IMR-90 (cell line): ENCODE measurements around the gene RGS10. TPM values are rescaled to one million over a fixed set of nuclear protein-coding genes. Genes with fewer than 3 reads are reported as not detected.

Experiments used
- ATAC-seq: fragments of 200-7000 bp; cut with Tn5 transposase; 2 replicates; pipeline ENCODE4 v1.9.1; 2020; ENCODE audit warnings: low read depth, mild to moderate bottlenecking, moderate library complexity
- BruUV-seq: library from RNA; stranded (reverse); fragments of 400-500 nt; replicated peaks from 2 replicates; lab custom pipeline; 2021; lab: Mats Ljungman, UMichigan
- CTCF ChIA-PET: fragments of 300-600 bp; formaldehyde crosslinking; extraction: SDS; loops from one replicate; lab custom pipeline; 2021; ENCODE audit warnings: antibody characterized with exemption; lab: Yijun Ruan, JAX
- POLR2A ChIA-PET: fragments of 300-600 bp; sonication (Branson Sonifier 250); formaldehyde crosslinking; loops from one replicate; lab custom pipeline; 2022; ENCODE audit warnings: antibody characterized with exemption; ENCODE audit not compliant: unreplicated experiment; lab: Charles Lee
- DNase-seq: peaks from one replicate; pipeline ENCODE4 v3.0.0; 2013
- H2AFZ ChIP-seq: replicated peaks from 2 replicates; pipeline ENCODE3; 2013; ENCODE audit warnings: low read length, mild to moderate bottlenecking; ENCODE audit not compliant: poor library complexity
- H2AK5ac ChIP-seq: 2 replicates; pipeline ENCODE4 v1.6.1; 2013; ENCODE audit warnings: low read depth, low read length, inconsistent platforms
- H2AK9ac ChIP-seq: replicated peaks from 2 replicates; pipeline ENCODE3; 2013; ENCODE audit warnings: mild to moderate bottlenecking, low read depth, low read length, moderate library complexity; ENCODE audit not compliant: poor library complexity
- H2BK120ac ChIP-seq: 2 replicates; pipeline ENCODE4 v1.6.1; 2013; ENCODE audit warnings: low read depth, low read length, inconsistent platforms
- H2BK15ac ChIP-seq: 3 replicates; pipeline ENCODE4 v1.6.1; 2013; ENCODE audit warnings: low read depth, low read length, inconsistent platforms
- H2BK20ac ChIP-seq: 2 replicates; pipeline ENCODE4 v1.6.1; 2013; ENCODE audit warnings: low read depth, mild to moderate bottlenecking, inconsistent platforms, low read length, moderate library complexity
- H2BK5ac ChIP-seq: 2 replicates; pipeline ENCODE4 v1.6.1; 2013; ENCODE audit warnings: mild to moderate bottlenecking, low read depth, low read length, inconsistent platforms; ENCODE audit not compliant: poor library complexity, severe bottlenecking
- H3K14ac ChIP-seq: replicated peaks from 2 replicates; pipeline ENCODE4 v1.6.1; 2013; ENCODE audit warnings: low read depth, low read length, inconsistent platforms
- H3K18ac ChIP-seq: 2 replicates; pipeline ENCODE4 v1.6.1; 2013; ENCODE audit warnings: low read depth, low read length, control low read depth
- H3K23ac ChIP-seq: 2 replicates; pipeline ENCODE4 v1.6.1; 2013; ENCODE audit warnings: low read depth, low read length, inconsistent platforms
- H3K27ac ChIP-seq: 2 replicates; pipeline ENCODE4 v1.5.1; 2013; ENCODE audit warnings: mild to moderate bottlenecking, control low read depth, low read length; ENCODE audit not compliant: insufficient read depth
- H3K27me3 ChIP-seq: 2 replicates; pipeline ENCODE4 v1.6.1; 2013; ENCODE audit warnings: low read length; ENCODE audit not compliant: control insufficient read depth, insufficient read depth
- H3K36me3 ChIP-seq: 2 replicates; pipeline ENCODE4 v1.6.1; 2013; ENCODE audit warnings: low read length, mixed read lengths; ENCODE audit not compliant: control insufficient read depth, insufficient read depth
- H3K4ac ChIP-seq: 2 replicates; pipeline ENCODE4 v1.6.1; 2013; ENCODE audit warnings: low read depth, low read length, inconsistent platforms
- H3K4me1 ChIP-seq: 2 replicates; pipeline ENCODE4 v1.6.1; 2013; ENCODE audit warnings: low read length, mixed read lengths; ENCODE audit not compliant: control insufficient read depth, insufficient read depth
- H3K4me2 ChIP-seq: 2 replicates; pipeline ENCODE4 v1.6.1; 2013; ENCODE audit warnings: low read depth, mild to moderate bottlenecking, control low read depth, low read length, moderate library complexity
- H3K4me3 ChIP-seq: 2 replicates; pipeline ENCODE4 v1.5.1; 2013; ENCODE audit warnings: low read depth, mild to moderate bottlenecking, control low read depth, low read length, moderate library complexity; ENCODE audit not compliant: insufficient read depth
- H3K56ac ChIP-seq: 2 replicates; pipeline ENCODE4 v1.6.1; 2013; ENCODE audit warnings: low read length, inconsistent platforms; ENCODE audit not compliant: insufficient read depth; ENCODE audit errors: extremely low read depth
- H3K79me1 ChIP-seq, 2 experiments: 2 replicates each; pipeline ENCODE4 v1.6.1; 2013; ENCODE audit warnings: low read length in 2 of 2, inconsistent platforms in 1 of 2, low read depth in 1 of 2
- H3K9ac ChIP-seq: 2 replicates; pipeline ENCODE4 v1.6.1; 2013; ENCODE audit warnings: low read depth, low read length, control low read depth
- H3K9me1 ChIP-seq: 2 replicates; pipeline ENCODE4 v1.6.1; 2013; ENCODE audit warnings: low read length, inconsistent platforms; ENCODE audit not compliant: insufficient read depth
- H3K9me3 ChIP-seq: 2 replicates; pipeline ENCODE4 v1.6.1; 2013; ENCODE audit warnings: low read length; ENCODE audit not compliant: control insufficient read depth, insufficient read depth
- H4K20me1 ChIP-seq: 2 replicates; pipeline ENCODE4 v1.6.1; 2013; ENCODE audit warnings: low read length, inconsistent platforms; ENCODE audit not compliant: insufficient read depth
- H4K5ac ChIP-seq: 2 replicates; pipeline ENCODE4 v1.6.1; 2013; ENCODE audit warnings: mild to moderate bottlenecking, low read depth, low read length, control low read depth
- H4K8ac ChIP-seq, 2 experiments: 2 replicates each; pipeline ENCODE4 v1.6.1; 2013; ENCODE audit warnings: low read depth in 2 of 2, low read length in 2 of 2, control low read depth in 1 of 2, inconsistent platforms in 1 of 2
- H4K91ac ChIP-seq: 2 replicates; pipeline ENCODE4 v1.6.1; 2013; ENCODE audit warnings: low read depth, low read length, inconsistent platforms; ENCODE audit not compliant: insufficient read depth
- CEBPB ChIP-seq: IDR thresholded peaks from 2 replicates; pipeline ENCODE4 v1.6.1; 2012; ENCODE audit warnings: low read depth, low read length, improper control_type of control experiment
- FOS ChIP-seq: fragments of 150-350 bp; IDR thresholded peaks from 2 replicates; pipeline ENCODE4 v1.6.1; 2016; ENCODE audit warnings: low read depth, low read length
- MAZ ChIP-seq: IDR thresholded peaks from 2 replicates; pipeline ENCODE4 v1.6.1; 2012; ENCODE audit warnings: low read depth, mild to moderate bottlenecking, low read length, improper control_type of control experiment, moderate library complexity, borderline replicate concordance
- POLR2A ChIP-seq: IDR thresholded peaks from 2 replicates; pipeline ENCODE4 v1.6.1; 2012; ENCODE audit warnings: mild to moderate bottlenecking, low read depth, low read length
- RAD21 ChIP-seq: IDR thresholded peaks from 2 replicates; pipeline ENCODE4 v1.6.1; 2012; ENCODE audit warnings: low read length, improper control_type of control experiment
- RCOR1 ChIP-seq: IDR thresholded peaks from 2 replicates; pipeline ENCODE4 v1.6.1; 2012; ENCODE audit warnings: mild to moderate bottlenecking, low read length, improper control_type of control experiment; ENCODE audit not compliant: insufficient replicate concordance
- SMC3 ChIP-seq: fragments of 150-350 bp; IDR thresholded peaks from 2 replicates; pipeline ENCODE4 v1.6.1; 2016; ENCODE audit warnings: low read depth, mild to moderate bottlenecking, antibody characterized with exemption, low read length, moderate library complexity
- WGBS, 2 experiments: methylation state at CpG; one replicate each; pipeline versions ENCODE4 v1.1.5 to v1.1.7; 2013; ENCODE audit warnings: missing lambda C conversion rate in 2 of 2; ENCODE audit not compliant: insufficient read length in 1 of 2; ENCODE audit errors: extremely low coverage in 2 of 2; 5-methylcytosine and 5-hydroxymethylcytosine counted together
- dilution Hi-C: fragments of 300-500 bp; cut with HindIII; formaldehyde crosslinking; loops from one replicate; pipeline ENCODE4 v1.14.3; 2018; ENCODE audit warnings: low sequenced_read_pairs; ENCODE audit not compliant: unreplicated experiment
- in situ Hi-C: fragments of 300-500 bp; cut with MboI; formaldehyde crosslinking; loops from 3 replicates; pipeline ENCODE4 v1.14.3; 2019; ENCODE audit warnings: low sequenced_read_pairs, inconsistent platforms, mixed read lengths
- intact Hi-C: fragments of 100-400 bp; cut with micrococcal nuclease; formaldehyde crosslinking; loops from 2 replicates; pipeline ENCODE4 v1.10.0; 2022
- polyA plus RNA-seq, 3 experiments: library from polyadenylated mRNA; depleted of rRNA; stranded (reverse); fragments of >200 nt; gene quantifications; 2 replicates each; pipeline ENCODE4 v1.2.3, GENCODE V29; 2012; ENCODE audit warnings: low replicate concordance in 1 of 3
- total RNA-seq: library from RNA; depleted of rRNA; stranded (reverse); fragments of >200 nt; gene quantifications from 2 replicates; pipeline ENCODE4 v1.2.3, GENCODE V29; 2012

RGS10 gene
- total and polyA plus RNA-seq, 2 of the 4 experiments (the other 2 are of a cell fraction): 35.3 to 89.7 TPM

- H3K79me1 ChIP-seq: no peaks in the 10 kb centered on the region
- no peak overlapping the region for H2AFZ ChIP-seq
- H4K8ac ChIP-seq: no peak overlapping the region
- no peak overlapping the region for H3K23ac ChIP-seq
- no peak overlapping the region for H2AK5ac ChIP-seq
- no peak overlapping the region for H3K4me2 ChIP-seq
- no peak overlapping the region for H2AK9ac ChIP-seq
- H4K91ac ChIP-seq: no peak overlapping the region
- no peaks in the 10 kb centered on the region for H4K20me1 ChIP-seq
- H3K9me3 ChIP-seq: peaks cover 8% of the 10 kb centered on the region
- in situ Hi-C loops (no loop called here), intact Hi-C loops (no loop called here), dilution Hi-C loops (no loop called here)
- H3K36me3 ChIP-seq: no peaks in the 10 kb centered on the region
- H2BK5ac ChIP-seq: no peak overlapping the region
- ATAC-seq (no peak), DNase-seq (no peak)
- WGBS, 2 experiments: 94% methylated on average over 3 of the region's 8 CpGs; no CpG with 5 or more reads in 1 of the 2 experiments
- no peak overlapping the region for H3K27ac ChIP-seq
- no peak overlapping the region for H3K18ac ChIP-seq
- peaks cover 34% of the 10 kb centered on the region for H3K27me3 ChIP-seq
- H3K56ac ChIP-seq: no peak overlapping the region
- H2BK120ac ChIP-seq: no peak overlapping the region
- BruUV-seq: no TSS peak
- H2BK15ac ChIP-seq: no peak overlapping the region
- no peaks in the 10 kb centered on the region for H3K4me1 ChIP-seq
- no peak overlapping the region for H4K5ac ChIP-seq
- no peaks in the 10 kb centered on the region for H3K9me1 ChIP-seq
- no peak overlapping the region for H3K9ac ChIP-seq
- no peak overlapping the region for H3K14ac ChIP-seq
- TF ChIP-seq POLR2A: no peak
- TF ChIP-seq MAZ: no peak
- TF ChIP-seq SMC3: no peak
- TF ChIP-seq FOS: no peak
- no peak for TF ChIP-seq CEBPB
- TF ChIP-seq RAD21: no peak
- no peak for TF ChIP-seq RCOR1
- CTCF ChIA-PET: no interaction called here
- H2BK20ac ChIP-seq: no peak overlapping the region
- POLR2A ChIA-PET: no interaction called here
- H3K4me3 ChIP-seq: no peak overlapping the region
- H3K4ac ChIP-seq: no peak overlapping the region
These were observed 73.2 kb downstream of the RGS10 start for GRCh38 chr10:119469325-119469707.
